ENCODE results near the gene SOCS7.

SOCS7 gene

GRCh38 chr17:38351412-38352222, at the start of gene SOCS7:
TSS of gene SOCS7 (plus strand) at chr17:38351844. CDS start at chr17:38352053, 209 bp downstream.
- DNase-seq, result peak; percentile 93

GRCh38 chr17:38315497-38315896, 36.1 kb upstream of the SOCS7 start:
- no peak for DNase-seq

- DNase-seq, result no peak
These were observed 34.6 kb upstream of the SOCS7 start for GRCh38 chr17:38317081-38317480.

- DNase-seq, result no peak
These were observed 31.2 kb upstream of the SOCS7 start for GRCh38 chr17:38320482-38320881.

- peak; percentile 75 for DNase-seq
These were observed 29.4 kb upstream of the SOCS7 start for GRCh38 chr17:38322156-38322779.

GRCh38 chr17:38322897-38323296, 28.7 kb upstream of the SOCS7 start:
- DNase-seq, result no peak

- DNase-seq, result no peak
These were observed 27.4 kb upstream of the SOCS7 start for GRCh38 chr17:38324141-38324697.

GRCh38 chr17:38324772-38325171, 26.9 kb upstream of the SOCS7 start:
- no peak for DNase-seq

GRCh38 chr17:38325221-38325851, 26.3 kb upstream of the SOCS7 start:
- DNase-seq, result no peak

- no peak for DNase-seq
These were observed 24.4 kb upstream of the SOCS7 start for GRCh38 chr17:38326996-38327792.

- DNase-seq, result no peak
These were observed 23.7 kb upstream of the SOCS7 start for GRCh38 chr17:38327936-38328335.

GRCh38 chr17:38328620-38329019, 23.0 kb upstream of the SOCS7 start:
- DNase-seq, result no peak

- no peak for DNase-seq
These were observed 22.4 kb upstream of the SOCS7 start for GRCh38 chr17:38329284-38329683.

GRCh38 chr17:38329808-38330730, 21.6 kb upstream of the SOCS7 start:
- DNase-seq, result no peak

- no peak for DNase-seq
These were observed 20.7 kb upstream of the SOCS7 start for GRCh38 chr17:38330941-38331411.

- no peak for DNase-seq
These were observed 18.9 kb upstream of the SOCS7 start for GRCh38 chr17:38332735-38333134.

GRCh38 chr17:38333635-38334295, 17.9 kb upstream of the SOCS7 start:
- DNase-seq, result no peak

- DNase-seq, result no peak
These were observed 16.9 kb upstream of the SOCS7 start for GRCh38 chr17:38334480-38335364.

- DNase-seq, result no peak
These were observed 14.8 kb upstream of the SOCS7 start for GRCh38 chr17:38336838-38337237.

GRCh38 chr17:38338053-38338452, 13.6 kb upstream of the SOCS7 start:
- DNase-seq, result no peak
